NCI-H2081 treated with DMSO at 0.1 percent for 48 hours (cell line): ENCODE results near the gene CAPZB.
"Not testable (repeated sequence)": the region's sequence is repeated elsewhere in the genome, so short reads cannot be mapped to it uniquely, and the experiment has no call there.

Experiments used
- DNase-seq: peaks from one replicate; lab custom pipeline; 2025; lab: John Stamatoyannopoulos, UW

The CAPZB gene

DNA sequence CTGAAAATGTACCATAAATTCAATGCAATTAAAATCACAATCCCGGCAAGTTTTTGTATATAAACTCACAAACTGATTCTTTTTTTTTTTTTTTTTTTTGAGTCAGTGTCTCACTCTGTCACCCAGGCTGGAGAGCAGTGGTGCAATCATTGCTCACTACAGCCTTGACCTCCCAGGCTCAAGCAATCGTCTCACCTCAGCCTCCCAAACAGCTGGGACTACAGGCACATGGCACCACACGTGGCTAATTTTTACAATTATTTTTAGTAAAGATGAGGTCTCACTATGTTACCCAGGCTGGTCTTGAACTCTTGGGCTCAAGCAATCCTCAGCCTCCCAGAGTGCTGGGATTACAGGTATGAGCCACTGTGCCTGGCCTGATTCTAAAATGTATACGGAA, 12.1 kb upstream of the CAPZB start:
- not testable (repeated sequence) for DNase-seq

- DNase-seq: no peak
Measured at GRCh38 chr1:19496527-19496874, 11.2 kb upstream of the CAPZB start.

- no peak for DNase-seq
Measured at GRCh38 chr1:19495799-19496526, 10.6 kb upstream of the CAPZB start.

DNA sequence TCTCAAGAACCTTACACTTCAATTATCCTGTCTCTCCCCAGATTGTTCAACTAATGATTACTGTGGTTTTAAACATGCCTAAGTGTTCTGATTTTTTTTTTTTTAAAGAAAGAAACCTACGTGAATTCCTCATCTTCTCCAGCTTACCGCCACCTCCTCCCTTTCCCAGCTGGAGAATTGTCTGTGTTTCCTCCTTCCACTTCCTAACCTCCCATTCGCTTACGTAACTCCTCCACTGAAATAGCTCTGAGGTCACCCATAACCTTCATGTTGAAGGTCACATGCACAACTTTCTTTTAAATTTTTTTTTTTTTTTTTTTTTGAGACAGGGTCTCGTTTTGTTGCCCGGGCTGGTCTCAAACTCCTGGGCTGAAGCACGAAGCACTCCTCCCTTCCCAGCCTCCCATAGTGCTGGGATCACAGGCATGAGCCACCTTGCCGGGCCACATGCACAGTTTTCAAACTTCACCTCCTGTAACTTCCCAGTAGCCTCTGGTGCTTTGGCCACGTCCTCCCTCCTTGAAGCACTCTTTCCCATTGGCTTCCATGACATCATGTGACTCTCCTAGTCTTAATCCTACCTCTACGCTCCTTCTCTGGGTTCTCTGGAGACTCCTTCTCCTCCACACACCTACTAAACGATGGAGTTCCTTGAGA, 9.8 kb upstream of the CAPZB start:
- DNase-seq: no peak

GRCh38 chr1:19493547-19493946, 8.2 kb upstream of the CAPZB start:
- no peak for DNase-seq

DNA sequence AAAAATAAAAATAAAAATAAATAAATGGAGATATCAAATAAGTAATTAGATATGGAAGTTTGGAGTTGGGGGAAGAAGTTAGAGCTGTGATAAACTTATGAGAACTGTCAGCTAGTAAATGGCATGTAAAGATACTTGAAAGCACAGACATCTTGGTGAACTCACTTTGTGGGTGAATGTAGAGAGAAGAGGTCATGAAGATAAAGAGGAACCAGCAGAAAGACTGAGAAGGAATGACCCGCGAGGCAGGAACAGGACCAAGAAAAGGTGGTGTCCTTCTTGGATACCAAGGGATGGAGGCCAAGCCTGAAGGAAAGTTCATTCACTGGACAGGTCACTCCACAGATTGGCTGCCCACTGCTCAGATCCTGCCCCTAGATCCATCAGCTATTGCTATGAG, 4.7 kb upstream of the CAPZB start:
- DNase-seq: no peak

GRCh38 chr1:19488136-19488535, 2.8 kb upstream of the CAPZB start:
- no peak for DNase-seq

DNA sequence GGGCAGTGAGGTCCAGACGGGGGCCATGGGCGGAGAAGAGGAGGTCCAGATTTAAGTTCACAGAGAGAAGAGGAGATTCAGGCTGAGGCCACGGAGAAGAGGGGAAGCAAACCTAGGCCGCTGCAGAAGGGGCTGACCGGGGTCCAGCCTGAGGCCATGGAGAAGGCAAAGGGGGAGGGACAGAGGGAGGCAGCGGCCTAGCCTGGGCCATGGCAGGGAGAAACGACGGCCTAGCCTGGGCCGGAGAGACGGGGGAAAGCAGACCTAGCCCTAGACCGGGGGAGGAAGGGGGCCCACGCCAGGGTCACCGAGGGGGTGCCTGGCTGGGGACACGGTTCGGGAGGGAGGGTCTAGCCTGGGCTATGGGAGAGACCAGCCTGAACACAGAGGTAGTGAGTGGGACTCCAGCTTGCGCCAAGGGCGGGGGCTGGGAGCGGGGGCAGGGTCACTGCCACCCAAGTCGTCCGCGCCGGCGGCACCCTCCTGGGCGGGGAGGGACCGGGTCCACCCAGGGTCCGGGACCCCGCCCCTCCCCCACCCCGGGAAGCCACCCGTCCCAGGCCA, 459 bp downstream of the CAPZB start:
- no peak for DNase-seq

DNA sequence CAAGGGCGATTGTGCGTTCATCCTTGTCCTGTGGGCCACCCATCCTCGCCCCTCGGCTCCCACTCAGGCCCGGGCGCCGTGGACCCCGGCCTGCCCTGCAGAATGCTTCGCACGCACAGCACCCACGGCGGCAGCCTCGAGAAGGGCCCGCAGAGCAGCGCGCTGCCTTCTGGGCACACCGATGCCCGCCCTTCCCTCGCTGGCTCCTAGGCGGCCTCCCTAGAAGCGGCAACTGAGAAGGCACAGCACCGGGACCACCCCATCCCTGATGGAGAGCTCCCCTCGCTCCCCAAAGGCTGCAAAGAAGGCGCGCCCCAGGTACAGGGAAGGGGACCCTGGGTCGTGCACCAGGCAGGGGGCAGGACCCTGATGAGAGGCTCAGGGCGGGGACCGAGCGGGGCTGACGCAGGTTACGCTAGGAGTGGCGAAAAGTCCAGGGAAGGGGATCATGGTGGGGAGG, 971 bp downstream of the CAPZB start:
- DNase-seq: no peak

DNA sequence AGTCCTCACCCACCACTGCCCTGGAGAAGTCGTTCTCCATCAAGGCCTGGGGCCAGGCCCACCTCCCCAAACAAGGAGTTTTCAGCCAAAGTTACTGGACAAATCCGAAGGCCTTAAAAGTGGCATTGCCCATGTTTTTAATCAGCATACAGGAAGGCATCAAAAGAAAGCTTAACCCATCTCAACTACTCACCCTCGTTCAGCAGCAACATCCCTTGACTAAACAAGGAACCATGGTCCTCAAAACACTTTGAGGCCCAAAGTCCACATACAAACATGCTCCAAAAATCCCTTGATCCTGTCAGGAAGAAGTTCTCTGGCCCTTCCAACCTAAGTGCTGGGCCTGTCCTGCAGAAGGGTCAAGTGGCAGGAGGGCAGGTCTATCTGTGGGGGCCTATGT, 1.6 kb downstream of the CAPZB start:
- DNase-seq: no peak

DNA sequence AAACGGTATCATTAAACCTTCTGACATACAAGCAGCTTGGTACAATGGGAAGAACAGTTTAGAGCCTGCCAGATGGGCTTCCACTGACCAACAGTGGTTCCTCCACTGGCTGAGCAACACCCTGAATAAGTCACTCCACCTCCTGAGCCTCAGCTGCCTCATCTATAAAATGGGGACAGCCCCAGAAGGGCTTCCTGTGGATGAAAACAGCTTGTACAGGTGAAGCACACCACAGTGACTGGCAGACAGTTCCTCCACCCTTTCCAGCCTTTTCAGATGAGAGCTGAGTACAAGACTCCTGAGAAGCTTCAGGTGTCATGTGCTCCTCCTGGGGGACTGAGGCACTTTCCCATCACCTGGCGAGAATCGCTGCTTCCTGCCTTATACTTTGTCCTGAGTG, 2.1 kb downstream of the CAPZB start:
- DNase-seq: no peak

DNA sequence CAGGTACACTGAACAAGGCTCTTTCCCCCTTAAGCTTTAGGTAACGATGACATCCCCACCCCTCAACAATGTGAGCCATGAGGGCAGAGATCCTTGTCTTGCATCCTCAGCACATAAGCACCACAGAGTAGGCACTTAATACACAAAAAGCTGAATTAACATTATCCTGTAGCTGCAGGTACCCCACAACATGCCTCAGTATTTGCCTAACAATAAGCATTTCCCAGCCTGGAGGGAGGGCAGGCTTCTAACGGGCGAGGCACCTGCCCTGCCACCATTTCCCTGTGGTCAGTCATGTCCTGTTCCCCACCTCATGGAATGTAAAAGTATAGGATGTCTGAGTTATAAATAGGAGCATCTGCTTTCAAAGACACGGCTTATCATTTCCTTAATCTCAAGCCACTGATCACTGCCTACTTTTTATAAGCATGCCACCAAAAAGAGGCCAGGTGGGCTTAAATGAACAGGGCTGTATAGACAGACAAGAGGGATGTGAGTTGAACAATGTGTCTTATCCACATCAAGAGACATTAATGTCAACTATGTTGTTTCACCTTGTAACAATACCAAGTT, 3.4 kb downstream of the CAPZB start:
- DNase-seq: no peak

DNA sequence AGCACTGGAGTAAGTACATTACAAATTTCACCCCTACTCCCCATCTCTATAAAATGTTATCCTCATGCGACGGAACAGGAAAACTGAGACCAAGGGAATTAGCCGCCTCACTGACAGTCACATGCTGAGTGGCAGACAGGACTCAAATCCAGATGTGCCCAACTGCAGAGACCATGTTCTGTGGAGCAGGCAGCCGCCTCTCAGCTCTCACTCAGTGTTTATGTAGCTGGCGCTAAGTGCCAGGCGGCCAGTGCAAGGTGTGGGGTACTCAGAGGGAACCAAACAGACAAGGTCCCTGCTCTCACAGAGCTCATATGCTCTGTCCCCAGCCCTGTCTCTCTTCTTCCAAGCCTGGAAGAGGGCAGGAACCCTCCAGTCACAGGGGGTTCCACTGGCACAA, 5.1 kb downstream of the CAPZB start:
- no peak for DNase-seq

- DNase-seq: no peak
Measured at GRCh38 chr1:19479351-19480120, 5.8 kb downstream of the CAPZB start.

- no peak for DNase-seq
Measured at GRCh38 chr1:19478322-19478721, 7.0 kb downstream of the CAPZB start.

DNA sequence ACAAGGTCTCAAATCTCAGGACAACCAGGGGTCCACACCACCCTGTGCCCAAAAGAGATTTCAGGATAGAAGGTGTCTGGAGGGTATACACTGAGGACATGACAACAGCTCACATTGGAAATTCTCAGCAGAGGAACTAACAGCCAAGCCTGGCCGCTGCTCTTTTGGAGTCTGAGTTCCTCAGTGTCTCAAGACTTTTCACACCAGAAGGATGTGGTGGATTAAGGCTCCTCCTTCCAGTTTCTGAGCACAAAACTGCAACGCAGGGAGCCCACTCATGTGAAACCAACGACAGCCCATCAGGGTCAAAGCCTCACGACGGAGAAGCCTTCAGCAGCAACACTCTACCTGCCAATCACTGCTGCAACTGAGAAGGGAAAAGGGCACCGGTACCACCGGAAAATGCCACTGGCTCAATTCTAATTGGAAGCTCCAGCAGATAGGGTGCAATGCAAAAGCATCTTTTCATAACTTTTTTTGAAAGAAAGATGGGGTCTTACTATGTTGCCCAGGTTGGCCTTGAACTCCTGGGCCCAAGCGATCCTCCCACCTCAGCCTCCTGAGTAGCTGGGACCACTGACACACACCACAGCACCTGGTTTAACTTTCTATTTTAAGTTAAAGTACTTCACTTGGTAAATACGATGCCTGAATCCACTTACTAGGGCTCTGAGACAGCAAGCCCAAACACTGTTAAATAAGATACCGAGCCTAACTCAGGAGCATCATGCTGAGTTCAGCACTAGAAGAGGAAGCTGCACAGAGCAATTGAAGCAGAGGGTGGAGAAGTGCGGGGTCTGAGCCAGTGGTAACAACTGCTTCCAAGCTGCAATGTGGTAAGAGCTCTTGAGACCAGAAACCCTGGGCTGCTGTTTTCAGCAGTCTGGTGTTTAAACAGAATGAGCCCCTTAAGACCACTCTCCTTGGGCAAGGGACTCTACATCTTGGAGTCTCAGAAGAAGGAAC, 7.8 kb downstream of the CAPZB start:
- DNase-seq: no peak

GRCh38 chr1:19476450-19477190, 8.7 kb downstream of the CAPZB start:
- DNase-seq: no peak

- no peak for DNase-seq
Measured at GRCh38 chr1:19475296-19475695, 10.0 kb downstream of the CAPZB start.

- no peak for DNase-seq
Measured at GRCh38 chr1:19472174-19472573, 13.2 kb downstream of the CAPZB start.

DNA sequence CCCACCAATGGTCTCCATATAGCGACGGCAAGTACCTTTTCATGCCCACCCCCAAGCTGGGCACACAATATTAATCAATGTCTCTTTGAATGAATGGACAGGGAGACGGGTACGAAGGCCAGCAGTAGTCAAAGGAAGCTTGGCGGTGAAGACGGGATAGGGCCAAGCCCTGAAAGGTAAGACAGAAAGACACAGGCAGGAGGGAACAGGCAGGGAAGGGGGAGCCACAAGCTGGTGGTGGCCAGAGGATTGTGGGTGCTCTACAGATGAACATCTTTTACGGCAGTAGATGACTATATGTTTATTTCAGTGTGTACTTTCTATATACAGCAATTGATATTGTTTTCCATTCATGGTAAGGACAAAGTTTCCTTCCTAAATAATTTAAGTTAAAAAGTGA, 16.3 kb downstream of the CAPZB start:
- DNase-seq: no peak
